NCI-H2029 (cell line): ENCODE results near the gene SP2.

Experiments used
- DNase-seq: peaks from one replicate; lab custom pipeline; 2025; lab: John Stamatoyannopoulos, UW

Gene SP2

DNA sequence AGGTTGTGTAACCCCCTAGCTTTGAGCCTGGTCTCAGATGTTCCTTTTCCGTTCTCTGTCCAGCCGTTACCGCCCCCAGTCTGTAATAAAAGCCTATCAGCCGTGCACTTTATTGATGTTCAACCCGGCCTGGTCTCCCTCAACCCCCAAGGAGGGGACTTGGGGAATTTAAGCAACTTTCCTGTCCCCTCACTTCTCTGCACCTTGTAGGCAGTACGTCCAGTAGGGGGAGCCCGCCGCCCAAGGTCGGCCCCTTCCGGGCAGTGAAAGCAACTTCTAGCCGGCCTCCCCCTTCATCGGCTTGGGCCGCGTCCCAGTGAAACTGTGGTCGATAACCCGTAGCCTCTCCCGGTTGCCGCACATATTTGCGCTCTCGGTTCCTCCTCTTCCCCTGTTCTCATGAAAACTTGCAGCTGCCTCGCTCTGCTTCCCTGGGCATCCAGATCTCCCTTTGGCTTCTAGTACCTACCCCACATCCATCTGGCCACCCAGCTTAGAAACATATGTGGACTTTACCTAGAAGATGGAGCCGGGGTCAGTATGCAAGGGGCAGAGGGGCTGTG is 53.2 kb downstream of the SP2 start:
- peak; percentile 66 for DNase-seq

DNA sequence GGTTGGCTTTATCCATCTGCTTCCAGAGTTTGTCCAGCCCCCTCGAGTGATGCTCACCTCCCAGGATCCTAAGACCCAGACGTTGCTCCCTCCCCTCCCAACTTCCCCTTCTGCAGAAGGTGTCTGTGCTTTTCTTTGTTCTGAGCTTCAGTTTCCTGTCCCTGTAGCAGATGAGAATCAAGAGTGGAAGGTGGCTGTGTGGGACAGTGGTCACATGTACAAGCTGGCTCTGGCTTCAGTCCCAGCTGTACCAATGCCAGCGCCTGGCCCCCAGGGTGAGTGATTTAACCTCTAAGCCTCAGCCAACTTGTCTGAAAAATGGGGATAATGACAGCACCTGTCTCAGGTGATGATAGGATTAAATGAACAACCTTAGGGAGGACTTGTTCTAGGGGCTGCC is 53.9 kb downstream of the SP2 start:
- peak; percentile 4 for DNase-seq

DNA sequence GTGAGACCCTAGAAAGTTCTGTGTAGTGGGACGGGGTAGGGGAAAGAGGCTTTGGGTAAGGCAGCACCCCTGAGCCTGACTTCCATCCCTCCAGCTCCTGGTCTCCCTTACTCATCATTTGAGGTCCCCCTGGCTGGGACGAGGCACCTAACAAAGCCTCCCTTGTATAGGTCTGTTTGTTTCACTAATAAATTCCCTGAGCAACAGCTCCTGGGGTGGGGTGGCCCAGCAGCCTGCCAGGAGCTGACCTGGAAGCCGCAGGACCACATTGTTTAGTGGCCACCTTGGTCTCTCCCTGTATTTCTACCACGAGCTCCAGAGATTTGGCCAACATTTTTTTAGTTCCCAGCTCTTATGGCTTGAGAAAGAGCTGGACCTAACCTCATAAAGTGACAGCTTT is 54.4 kb downstream of the SP2 start:
- DNase-seq = no peak

DNA sequence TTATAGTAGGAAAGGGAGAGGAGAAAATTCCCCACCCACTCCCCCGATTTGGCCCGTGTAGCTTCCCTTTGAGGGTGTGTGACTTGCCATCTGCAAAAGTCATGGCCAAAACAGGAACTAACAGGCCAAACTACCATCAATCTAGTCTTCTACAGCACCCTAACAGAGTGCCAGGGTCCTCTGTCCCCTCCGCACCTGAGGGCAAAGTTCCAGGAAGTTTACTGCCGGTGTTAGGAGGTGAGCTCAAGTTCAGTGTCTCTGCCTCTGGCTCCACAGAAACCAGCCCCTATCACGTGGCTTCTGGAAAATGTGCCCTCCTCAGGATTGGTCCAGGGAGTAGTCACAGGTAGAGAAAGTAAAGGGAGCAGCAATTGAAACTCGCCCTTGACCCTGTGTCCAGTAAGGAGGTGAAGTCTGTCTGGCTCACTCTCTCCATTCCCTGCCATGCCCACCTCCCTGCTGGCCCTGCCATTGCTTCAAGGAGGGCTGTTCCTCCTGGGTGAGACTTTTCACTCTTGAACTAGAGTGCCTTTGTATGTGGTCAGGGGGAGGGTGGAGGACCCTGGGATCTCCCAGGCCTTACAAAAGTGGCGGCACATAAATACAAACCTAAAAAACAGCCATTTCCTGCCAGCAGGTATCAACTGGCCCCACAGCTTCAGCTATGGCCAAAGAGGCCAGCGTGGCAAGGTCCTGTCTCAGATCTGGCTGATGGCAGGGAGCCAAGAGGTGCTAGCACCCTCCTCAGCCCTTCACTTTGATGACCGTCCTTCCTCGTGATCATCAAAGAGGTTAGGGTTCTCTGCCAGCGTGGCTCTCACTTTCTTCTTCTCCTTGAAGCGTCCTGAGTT is 56.4 kb downstream of the SP2 start:
- no peak for DNase-seq

DNA sequence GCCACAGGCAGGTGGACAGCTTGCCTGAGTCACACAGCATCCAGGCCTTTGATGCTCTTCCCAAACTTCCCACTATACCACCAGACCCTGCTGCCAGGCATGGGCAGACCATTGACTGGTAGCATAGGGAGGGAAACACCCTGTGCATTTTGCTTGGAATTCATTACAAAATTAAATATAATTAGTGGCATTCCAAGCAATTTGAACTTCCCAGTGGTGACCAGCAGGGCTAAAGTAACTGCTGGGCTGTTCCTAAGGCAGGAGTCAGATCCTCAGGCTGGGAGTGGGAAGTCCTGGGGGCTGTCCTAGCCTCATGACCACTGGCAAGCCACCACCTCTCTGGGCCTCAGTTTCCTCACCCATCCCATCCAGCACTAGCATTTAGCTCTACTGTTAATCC is 57.9 kb downstream of the SP2 start:
- DNase-seq = no peak

DNA sequence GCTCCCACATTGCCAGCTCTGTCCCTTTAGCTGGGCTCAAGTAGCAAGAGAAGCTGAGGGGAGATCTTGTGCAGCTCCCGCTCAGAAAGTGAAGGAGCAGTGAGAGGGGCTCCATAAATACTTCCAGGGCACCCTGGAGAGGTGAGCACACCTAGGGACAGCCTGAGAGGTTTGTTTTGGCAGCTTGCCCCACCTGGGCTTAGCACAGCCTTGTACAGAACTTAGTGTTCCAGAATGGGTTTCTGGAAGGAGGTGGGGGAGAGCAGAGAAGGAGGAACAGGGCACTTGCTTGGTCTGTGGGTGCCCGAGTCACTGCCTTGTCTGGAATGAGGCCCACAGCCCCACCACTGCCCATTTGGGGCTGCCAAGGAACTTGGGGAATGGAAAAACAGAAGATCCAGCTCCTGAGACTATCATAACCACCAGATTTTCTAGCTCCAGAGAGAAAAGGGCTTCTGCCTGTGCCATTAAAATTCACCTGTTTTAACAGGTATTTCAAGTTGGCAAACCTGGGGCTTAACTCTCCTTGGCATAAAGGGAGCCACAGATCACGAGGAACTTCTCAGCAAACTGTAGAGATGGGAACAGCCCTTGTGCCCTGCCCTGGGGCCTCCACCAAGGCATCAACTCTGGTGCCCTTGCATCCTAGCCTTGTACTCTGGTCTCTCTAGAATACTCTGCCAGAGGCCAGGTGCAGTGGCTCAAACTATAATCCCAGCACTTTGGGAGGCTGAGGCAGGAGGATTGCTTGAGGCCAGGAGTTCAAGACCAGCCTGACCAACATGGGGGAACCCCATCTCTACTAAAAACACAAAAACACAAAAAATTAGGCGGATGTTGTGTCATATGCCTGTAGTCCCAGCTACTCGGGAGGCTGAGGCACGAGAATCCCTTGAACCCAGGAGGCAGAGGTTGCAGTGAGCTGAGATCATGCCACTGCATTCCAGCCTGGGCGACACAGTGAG is 59.7 kb downstream of the SP2 start:
- DNase-seq = peak; percentile 66

DNA sequence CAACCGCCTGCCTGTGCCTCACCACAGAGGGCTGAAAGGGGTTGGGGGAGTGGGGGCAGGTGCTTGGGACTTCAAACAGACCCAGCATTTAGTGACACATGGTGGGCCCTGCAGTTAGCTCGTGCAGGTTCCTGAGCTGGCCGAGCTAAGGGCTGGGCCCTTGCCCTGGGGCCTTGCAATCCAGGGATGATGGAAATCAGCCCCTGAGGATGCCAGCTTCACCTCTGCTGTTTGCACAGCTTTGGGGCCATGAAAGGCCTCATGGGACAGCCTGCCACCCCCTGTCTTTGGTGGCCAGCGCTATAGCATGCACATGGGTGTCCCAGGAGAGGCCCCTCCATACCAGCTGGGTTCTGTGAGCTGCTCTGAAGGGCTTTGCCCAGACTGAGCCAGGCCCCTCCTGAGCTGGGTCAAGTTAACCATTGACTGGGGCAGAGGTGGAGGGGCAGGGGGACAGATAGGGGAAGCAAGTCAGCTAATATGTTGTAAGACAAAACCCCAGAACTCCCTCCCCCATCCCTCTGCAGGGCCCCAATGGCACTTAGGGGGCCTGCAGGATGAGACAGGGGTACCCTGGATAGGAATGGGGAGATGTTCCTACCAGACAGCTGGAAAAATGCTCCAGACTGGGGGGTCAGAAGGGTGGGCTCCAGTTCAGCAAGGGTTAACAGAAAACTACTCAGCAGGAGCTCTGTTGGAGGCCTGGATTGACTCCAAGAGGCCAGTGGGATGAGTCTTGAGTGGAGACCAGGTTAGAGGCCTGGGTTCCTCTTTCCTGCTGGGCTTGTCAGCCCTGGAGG is 61.0 kb downstream of the SP2 start:
- DNase-seq = peak; percentile 46

DNA sequence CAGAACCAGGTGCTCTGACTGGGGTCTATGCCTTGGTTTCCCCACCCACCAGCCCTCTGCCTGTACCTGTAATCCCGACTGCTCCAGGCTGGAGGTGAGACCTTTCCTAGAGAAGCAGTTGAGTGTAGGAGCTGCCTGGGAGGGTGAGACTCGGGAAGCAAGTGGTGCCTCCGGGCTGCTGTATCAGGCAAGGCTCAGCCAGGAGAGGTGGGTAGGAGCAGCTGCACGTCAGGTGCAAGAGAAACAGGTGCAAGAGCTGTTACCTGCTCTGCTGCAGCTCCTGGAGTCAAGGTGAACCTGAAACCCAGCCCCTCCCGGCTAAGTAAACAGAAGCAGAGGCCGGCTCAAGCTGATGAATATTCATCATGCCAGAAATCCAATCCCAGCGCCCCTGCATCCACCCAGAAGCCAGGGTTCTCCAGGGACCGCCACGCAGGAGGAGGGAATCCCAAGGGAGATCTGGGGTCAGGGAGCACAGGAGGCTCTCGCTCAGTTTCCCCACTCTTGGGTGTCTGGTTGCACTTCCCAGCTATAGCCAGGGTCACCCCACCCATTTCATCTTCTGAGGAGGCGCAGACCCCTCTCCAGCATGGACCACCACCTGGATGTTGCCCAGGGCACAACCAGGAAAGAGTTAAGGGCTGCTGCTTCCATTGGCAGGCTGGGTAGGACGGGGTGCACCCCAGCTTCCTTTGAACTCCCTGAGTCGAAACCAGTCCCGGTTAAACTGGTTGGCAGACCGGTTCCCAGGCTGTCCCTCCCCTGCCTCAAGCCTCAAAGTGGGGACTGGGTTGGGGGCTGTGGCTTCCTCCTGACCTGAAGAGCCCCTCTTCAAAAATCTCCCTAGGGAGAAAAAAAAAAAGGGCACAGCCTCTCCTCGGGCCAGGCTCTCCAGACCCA is 61.8 kb downstream of the SP2 start, which contains the start of gene PRR15L:
Gene PRR15L, minus strand, starts transcription at position 293 of the 900 bp plus-strand sequence. CDS start 4,649 bp downstream, outside the sequence.
- peak; percentile 87 for DNase-seq

DNA sequence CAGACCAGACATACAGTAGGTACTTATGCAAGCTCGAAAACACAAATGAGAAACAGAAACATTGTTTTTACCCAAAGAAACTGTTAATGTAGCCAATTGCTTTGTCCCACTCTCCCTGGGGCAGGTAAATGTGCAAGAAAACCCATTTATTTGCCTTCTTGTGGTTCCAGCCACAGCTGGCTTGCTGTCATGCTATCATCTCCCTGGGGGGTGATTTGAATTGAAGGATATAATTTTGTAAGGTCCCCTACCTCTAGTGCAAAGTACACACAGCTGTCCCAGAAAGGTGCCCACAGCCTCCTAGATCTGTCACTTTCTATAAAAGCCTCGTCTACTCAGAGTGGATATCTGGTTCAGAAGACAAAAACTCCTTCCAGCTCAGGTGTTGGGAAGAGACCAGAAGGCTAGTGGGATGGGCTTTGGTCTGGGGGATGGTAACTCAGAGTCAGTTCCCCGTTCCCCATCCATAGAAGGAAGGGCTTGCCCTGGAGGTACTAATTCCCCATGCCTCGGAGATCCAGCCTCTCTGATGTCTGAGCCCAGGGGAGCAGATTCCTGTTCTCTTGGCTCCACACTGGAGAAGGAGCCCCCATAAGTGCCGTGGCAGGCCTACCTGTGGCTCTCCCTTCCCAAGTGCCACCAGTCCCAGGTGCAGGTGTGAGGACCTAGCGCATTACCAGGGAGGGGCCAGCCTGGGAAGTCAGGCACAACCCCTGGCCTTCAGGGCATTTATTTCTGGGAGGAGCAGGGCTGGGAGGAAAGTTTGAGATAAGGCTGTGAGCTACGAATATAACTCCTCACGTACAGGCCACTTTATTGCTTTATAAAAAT is 64.0 kb downstream of the SP2 start:
- DNase-seq = peak; percentile 23

DNA sequence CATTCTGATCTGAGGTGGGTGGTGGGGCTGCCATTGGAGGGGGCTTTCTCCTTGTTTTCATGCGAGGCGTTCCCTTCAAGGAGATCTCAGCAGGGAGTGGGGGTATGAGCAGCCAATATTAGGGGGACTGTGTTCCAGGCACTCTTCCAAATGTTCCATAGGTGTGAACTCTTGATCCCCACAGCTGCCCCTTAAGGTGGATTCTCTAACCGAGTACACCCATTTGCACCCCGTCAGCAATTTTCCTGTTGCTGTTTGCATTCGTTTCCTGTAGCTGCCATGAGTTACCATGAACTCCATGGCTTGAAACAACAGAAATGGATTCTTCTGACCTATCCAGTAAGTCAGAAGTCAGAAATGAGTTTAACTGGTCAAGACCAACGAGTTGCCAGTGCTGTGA is 65.4 kb downstream of the SP2 start:
- no peak for DNase-seq

DNA sequence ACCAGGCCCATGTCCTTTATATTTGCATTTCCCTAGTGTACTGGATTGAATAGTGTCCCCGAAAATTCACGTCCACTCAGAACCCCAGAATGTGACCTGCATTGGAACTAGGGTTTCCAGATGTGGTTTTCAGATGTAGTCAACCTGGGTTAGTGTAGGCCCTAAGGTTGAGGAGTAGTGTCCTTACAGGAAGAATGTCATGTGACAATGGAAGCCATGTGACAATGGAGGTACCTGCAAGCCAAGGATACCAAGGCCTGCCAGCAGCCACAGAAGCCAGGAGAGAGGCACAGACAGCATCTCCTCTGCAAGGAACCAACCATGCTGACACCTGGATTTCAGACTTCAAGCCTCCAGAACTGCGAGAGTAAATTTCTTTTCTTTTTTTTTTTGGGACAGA is 66.9 kb downstream of the SP2 start:
- no peak for DNase-seq

DNA sequence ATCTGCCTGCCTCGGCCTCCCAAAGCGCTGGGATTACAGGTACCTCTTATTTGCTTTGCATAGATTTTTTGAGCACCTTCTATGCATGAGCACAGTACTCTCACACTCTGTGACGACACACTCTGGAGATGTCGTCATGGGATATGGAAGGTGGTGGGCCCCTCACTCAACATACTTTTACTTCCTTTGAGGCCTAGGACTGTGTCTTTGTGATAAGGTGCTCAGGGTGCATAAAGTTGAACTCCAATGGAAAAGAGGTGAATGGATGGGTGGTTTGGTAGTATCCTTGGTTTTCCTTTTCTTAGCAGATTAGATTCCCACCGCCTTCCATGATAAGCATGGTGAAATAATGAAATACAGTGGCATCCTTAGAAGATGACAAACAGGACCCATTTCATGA is 68.8 kb downstream of the SP2 start:
- no peak for DNase-seq

DNA sequence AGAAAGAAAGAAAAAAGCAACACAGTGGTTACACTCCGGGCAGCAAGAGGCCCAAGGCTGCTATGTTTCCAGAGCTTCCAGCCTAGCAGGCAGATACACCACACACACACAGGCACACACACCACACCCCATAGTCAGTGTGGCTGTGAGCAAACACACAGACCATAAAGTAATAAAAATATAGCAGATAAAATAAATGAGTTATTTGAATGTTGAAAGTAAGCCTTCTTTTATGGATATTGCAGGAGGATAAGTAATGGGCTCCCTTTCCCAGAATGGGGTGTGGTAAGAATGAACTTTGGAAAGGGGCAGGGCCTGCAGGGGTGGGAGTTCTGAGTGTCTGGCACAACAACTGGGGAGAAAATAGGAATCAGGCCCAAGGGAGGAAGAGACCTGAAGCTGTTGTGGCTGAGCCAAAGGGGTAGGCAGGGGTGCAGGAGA is 70.1 kb downstream of the SP2 start:
- no peak for DNase-seq

DNA sequence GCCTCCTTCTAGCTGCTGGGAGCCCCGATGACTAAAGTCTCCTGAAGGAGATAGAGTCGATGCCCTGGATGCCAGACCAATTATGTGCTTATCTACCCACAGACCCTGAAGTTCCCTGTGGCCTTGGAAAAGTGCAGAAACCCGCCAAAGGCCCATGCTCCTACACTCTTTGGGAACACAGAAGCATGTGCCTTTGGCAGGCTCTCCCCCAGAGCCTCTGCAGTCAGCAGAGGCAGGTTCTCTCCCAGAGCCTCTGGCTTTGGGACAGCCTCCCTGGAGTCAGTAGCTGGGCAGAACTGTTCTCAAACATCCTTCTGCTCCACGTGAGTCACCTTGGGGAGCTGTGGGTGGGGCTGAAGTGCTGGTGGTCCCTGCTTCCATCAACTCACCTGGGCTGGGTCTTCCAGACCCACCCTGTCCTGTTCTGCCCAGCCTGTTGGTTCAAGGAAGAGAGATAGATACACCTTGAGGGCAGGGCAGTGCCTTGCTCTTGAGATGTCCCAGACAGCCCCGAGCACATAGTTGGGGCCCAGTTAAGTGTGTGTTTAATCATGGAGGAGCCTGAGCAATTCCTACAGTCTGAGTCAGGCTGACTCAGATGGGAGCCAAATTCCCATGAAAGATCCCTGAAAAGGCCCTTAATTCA is 71.7 kb downstream of the SP2 start:
- no peak for DNase-seq

DNA sequence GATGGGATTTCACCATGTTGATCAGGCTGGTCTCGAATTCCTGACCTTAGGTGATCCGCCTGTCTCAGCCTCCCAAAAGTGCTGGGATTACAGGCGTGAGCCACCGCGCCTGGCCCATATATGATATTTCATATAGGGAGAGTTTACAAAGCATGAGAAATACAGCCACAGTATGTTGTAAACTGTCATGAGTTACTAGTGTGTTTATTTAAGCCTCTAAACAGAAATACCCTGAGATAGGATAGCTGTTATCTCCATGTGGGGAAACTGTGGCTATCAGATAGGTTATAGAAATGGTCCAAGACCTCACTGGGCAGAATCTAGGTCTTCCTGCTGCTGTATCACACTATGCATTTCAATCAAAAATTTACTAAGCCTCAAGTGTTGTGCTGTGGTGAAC is 72.8 kb downstream of the SP2 start:
- no peak for DNase-seq

DNA sequence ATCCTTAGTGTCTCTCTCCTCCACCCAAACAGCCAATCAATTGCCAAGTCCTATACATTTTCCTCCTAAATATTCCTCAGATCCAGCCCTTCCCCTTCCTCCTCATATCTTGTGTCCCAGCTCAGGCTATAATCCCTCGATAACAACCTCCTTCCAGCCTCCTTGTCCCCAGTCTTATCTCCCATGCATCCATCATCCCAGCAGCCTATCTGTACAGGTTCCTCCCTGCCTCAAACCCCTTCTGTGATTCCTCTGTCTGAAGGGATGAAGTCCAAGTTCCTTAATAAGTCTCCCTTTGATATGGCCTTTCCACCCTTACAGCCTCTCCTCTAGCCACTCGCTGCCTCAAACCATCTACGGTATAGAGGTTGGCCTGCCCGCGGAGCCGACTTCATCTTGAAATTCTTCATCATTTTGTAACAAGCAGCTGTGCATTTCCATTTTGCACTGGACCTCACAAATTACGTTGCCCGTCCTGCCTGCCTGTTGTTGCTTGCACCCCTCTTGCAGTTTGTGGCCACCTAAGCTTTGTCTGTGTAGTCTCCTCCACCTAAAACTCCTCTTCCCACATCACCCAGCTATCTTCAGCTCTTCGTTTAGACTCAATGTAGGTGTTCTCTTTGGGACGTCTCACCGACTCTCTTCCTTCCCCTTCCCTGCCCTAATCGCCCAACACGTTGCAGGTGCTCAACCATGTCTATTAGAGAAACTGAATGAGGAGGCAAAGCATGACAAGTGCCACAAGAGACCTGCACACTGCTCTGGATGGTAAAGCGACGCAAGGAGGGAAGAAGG is 74.1 kb downstream of the SP2 start:
- no peak for DNase-seq

DNA sequence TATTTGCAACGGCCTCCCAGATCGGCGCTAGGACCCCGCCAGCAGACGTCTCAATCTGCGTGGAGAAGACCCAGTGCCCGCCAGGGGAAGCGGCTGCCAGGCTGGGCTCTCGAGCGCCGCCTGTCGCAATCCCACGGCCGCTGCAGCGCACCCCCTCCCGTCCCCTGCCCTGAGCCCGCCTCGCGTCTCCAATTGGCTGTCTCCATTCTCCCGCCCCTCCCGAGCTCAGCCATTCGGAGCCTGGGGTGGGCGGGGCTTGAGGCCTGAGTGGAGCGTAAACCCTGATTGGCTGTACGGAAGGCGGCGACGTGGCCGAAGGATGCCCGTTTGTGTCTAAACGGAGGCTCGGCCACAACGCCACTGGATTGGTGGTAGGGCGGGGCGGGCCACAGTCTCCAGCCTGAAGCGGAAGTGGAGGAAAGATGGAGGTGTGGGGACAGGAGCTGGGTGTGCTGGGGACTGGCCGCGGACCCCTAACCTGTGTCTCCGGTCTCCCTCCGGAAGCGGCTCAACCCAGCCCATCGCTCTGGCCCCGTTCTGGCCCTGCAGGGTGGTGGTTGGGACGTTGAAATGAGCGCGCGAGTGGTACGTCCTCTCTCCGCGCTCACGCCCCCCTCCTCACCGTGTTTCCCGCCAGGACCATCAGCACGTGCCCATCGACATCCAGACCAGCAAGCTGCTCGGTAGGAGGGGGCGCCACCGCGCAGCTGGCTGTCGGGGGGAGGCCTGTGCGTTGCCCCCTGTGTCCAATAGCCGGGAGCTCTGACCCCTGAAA is 74.9 kb downstream of the SP2 start, which contains the start of gene CDK5RAP3:
Gene CDK5RAP3, plus strand, starts transcription at position 389 of the 775 bp plus-strand sequence. Its CDS starts 34 bp downstream, at position 423.
- DNase-seq = peak; percentile 98
